Heart right ventricle (tissue), 16 donors: ENCODE results near the gene DAO. TPM values are rescaled to one million over a fixed set of nuclear protein-coding genes. Genes with fewer than 3 reads are reported as not detected.
A peak's percentile ranks its signal among the peaks of the same experiment; 100 is the strongest.
"Not testable (repeated sequence)": the region's sequence is repeated elsewhere in the genome, so short reads cannot be mapped to it uniquely, and the experiment has no call there.

Source experiments
- ATAC-seq, 8 donors: fragments of 200-7000 bp; cut with Tn5 transposase; one replicate each; pipeline ENCODE4 v1.9.1; 2020; ENCODE audit warnings: mild to moderate bottlenecking in 8 of 8, moderate library complexity in 8 of 8, moderate number of reproducible peaks in 1 of 8
- DNase-seq, 2 donors: peaks; one replicate each; pipeline ENCODE4 v3.0.0-alpha.2; 2020
- H3K27ac ChIP-seq, 10 donors: fragments of 200-600 bp; sonication (generic) in 2 of 10; one replicate each; pipeline versions ENCODE4 v1.5.0 to v1.8.0; 2020 to 2022; ENCODE audit warnings: mild to moderate bottlenecking in 3 of 10
- H3K27me3 ChIP-seq, 7 donors: fragments of 200-600 bp; one replicate each; pipeline ENCODE4 v1.8.0; 2021 to 2022; ENCODE audit warnings: mild to moderate bottlenecking in 2 of 7
- H3K36me3 ChIP-seq, 9 donors: fragments of 200-600 bp; sonication (generic) in 1 of 9; one replicate each; pipeline versions ENCODE4 v1.5.0 to v1.8.0; 2020 to 2022; ENCODE audit warnings: mild to moderate bottlenecking in 2 of 9
- H3K4me1 ChIP-seq, 9 donors: fragments of 200-600 bp; sonication (generic) in 1 of 9; one replicate each; pipeline versions ENCODE4 v1.5.0 to v1.8.0; 2020 to 2022; ENCODE audit warnings: mild to moderate bottlenecking in 4 of 9
- H3K4me3 ChIP-seq, 10 donors: fragments of 200-600 bp; sonication (generic) in 2 of 10; one replicate each; pipeline versions ENCODE4 v1.5.0 to v1.8.0; 2020 to 2022; ENCODE audit warnings: mild to moderate bottlenecking in 7 of 10, moderate library complexity in 2 of 10
- H3K9me3 ChIP-seq, 11 donors: fragments of 200-600 bp in 10 of 11; sonication (generic) in 2 of 11; one replicate each; pipeline versions ENCODE4 v1.5.0 to v1.8.0; 2013 to 2022; ENCODE audit warnings: mild to moderate bottlenecking in 2 of 11, control low read depth in 1 of 11, moderate library complexity in 1 of 11
- WGBS, 2 donors: extraction: QIAGEN DNeasy Blood & Tissue Kit; methylation state at CpG; one replicate each; pipeline ENCODE4 v1.1.7; 2013; ENCODE audit warnings: inconsistent platforms in 1 of 2; 5-methylcytosine and 5-hydroxymethylcytosine counted together
- intact Hi-C, 10 donors: fragments of 100-400 bp; cut with DNase I; formaldehyde crosslinking; loops; one replicate each; pipeline versions ENCODE4 v1.11.1 to v1.14.2; 2022
- polyA plus RNA-seq, 2 donors: library from polyadenylated mRNA; stranded (reverse); fragments of 200-250 nt; gene quantifications; one replicate each; pipeline ENCODE4 v1.2.3, GENCODE V29; 2013
- total RNA-seq, 10 donors: library from RNA; stranded (reverse); fragmentation: NEBNext Ultra II Directional in 3 of 10; extraction: Animal tissue kit (Norgen Biotek cat#: 25700) in 3 of 10; gene quantifications; one replicate each; pipeline versions ENCODE4 v1.2.1 to v1.2.4, GENCODE V29; 2021 to 2023
- TF ChIP-seq, protein P1 (sequence below), 9 donors: fragments of 200-600 bp; sonication (generic) in 2 of 9; IDR thresholded peaks; one replicate each; pipeline versions ENCODE4 v1.5.0 to v1.8.0; 2021 to 2022; ENCODE audit warnings: antibody characterized with exemption in 9 of 9, mild to moderate bottlenecking in 5 of 9, moderate library complexity in 1 of 9
- donor health status: Arrhythmogenic right ventricular cardiomyopathy.
- donor health status: ischemic (EF 13 %, LVEDD 7.1; RV severe dilation, severe dysfunction).
- donor health status: healthy with polysubstance abuse.
- donor health status: DM: no; HTN: yes; CAD: no.
- donor health status: DM: no; HTN: no; CAD: no.
- donor health status: ischemic (EF 25% LVEDD 6.9; RV normal size, moderate dysfunction).
- donor health status: ischemic (EF 25% LVEDD 5.7; RV mildly dilated, moderate dysfunction).
- donor health status: healthy.
- donor health status: DM: yes; HTN: yes; CAD: no.
- donor health status: Ischemic cardiomyopathy.
- donor health status: ischemic (EF 35%, LVEDD 5.7; RV mildly dilated, moderate dysfunction).
- donor health status: nonischemic (EF 11% LVEDD 7.7; RV severe dilation, severe dysfunction).
- donor health status: DM: yes; HTN: yes; CAD: no.
- donor health status: PGD.
- donor health status: ischemic (EF 29% LVEDD 5.4; RV normal size, mild dysfunction).
- donor health status: nonischemic (EF 23%, LVEDD 6.1; RV moderate dilation, normal function).

DAO gene
- total and polyA plus RNA-seq, 12 donors: not detected

DNA sequence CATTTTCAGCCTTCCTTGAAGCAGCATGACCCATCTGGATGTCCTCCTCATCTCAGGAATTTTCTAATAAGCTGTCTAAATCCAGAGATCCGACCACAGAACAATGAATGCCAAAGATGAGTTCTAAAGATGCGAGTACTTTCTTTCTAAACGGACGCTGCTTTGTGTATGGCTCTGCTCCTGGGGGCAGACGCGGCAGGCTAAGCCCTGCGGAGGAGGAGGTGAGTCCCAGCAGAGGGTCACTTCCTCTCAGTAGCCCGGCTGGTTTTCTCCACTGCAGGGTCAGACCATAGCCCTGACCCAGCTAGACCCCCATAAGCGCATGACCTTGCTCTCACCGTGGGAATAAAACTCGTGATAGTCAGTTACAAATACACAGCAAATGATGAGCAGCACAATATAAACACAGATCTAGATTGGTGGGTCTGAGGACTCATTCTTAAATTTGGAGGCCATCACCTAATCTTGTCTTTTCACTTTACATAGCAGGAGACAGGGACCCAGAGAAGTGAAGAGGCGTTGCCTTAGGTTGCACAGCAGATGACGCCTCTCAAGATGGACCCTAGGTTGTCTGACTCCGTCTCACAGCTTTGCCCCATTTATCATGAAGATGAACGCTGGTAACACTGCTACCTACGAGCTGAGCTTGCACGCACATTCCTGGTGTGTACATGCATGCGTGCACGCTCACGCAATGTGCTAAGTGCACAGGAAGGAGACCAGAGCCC, 39.1 kb upstream of the DAO start:
- H3K9me3 ChIP-seq: no peaks in the 10 kb centered on the region
- 58 to 61% methylated on average over 20 of the region's 20 CpGs for WGBS, 2 donors
- no peak for ATAC-seq
- H3K27me3 ChIP-seq: no peaks in the 10 kb centered on the region
- peak overlapping the region; percentile 17 to 96 (median 92) for H3K27ac ChIP-seq
- no peak for DNase-seq
- intact Hi-C loops: no loop called here
- H3K36me3 ChIP-seq: peaks cover 0 to 60% (median 4%) of the 10 kb centered on the region in 9 donors
- no peak overlapping the region for H3K4me3 ChIP-seq
- H3K4me1 ChIP-seq: peaks cover 38 to 98% (median 90%) of the 10 kb centered on the region in 9 donors
- TF ChIP-seq, protein P1, sequence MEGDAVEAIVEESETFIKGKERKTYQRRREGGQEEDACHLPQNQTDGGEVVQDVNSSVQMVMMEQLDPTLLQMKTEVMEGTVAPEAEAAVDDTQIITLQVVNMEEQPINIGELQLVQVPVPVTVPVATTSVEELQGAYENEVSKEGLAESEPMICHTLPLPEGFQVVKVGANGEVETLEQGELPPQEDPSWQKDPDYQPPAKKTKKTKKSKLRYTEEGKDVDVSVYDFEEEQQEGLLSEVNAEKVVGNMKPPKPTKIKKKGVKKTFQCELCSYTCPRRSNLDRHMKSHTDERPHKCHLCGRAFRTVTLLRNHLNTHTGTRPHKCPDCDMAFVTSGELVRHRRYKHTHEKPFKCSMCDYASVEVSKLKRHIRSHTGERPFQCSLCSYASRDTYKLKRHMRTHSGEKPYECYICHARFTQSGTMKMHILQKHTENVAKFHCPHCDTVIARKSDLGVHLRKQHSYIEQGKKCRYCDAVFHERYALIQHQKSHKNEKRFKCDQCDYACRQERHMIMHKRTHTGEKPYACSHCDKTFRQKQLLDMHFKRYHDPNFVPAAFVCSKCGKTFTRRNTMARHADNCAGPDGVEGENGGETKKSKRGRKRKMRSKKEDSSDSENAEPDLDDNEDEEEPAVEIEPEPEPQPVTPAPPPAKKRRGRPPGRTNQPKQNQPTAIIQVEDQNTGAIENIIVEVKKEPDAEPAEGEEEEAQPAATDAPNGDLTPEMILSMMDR (IDR thresholded peaks at IDR 0.05): no peak

DNA sequence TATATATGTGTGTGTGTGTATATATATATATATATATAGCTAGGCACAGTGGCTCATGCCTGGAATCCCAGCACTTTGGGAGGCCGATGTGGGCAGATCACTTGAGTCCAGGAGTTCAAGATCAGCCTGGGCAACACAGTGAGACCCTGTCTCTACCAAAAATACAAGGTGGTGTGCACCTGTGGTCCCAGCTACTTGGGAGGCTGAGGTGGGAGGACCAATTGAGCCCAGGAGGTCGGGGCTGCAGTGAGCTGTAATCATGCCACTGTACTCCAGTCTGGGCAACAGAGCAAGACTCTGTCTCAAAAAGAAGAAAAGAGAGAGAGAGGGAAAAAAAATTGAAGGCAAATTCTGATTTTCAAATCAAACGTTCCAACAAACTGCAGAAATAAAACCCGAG, 38.1 kb upstream of the DAO start:
- intact Hi-C loops, H3K27me3 ChIP-seq, DNase-seq, ATAC-seq, H3K4me3 ChIP-seq, H3K9me3 ChIP-seq: not testable (repeated sequence)
- Histone ChIP-seq H3K36me3 (peaks cover 0 to 69% (median 5%) of the 10 kb centered on the region in 9 donors), H3K4me1 (peaks cover 46 to 99% (median 91%) of the 10 kb centered on the region in 9 donors), H3K27ac (peak overlapping the region in 8 of 10 donors; percentile 33 to 95 (median 82))
- WGBS, 2 donors: 76 to 77% methylated on average over 4 of the region's 4 CpGs

DNA sequence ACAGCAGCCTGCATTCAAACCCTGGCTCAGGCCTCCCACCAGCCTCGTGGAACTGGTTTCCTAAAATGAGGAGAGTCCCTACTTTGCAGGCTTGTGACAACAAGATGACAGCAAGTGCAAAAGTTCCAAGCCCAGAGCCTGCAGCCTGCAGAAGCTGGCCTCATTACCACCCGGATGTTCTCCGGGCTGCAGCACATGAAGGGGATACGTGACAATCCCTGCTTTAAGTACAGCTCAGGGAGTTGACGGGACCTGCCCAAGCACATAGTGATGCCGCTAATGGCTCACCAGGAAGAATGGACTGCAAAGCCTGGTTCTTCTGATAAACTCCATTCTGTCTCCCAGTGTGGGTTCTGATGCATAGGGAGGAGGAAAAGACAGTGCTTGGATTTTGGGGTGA, 37.5 kb upstream of the DAO start:
- H3K9me3 ChIP-seq: no peaks in the 10 kb centered on the region
- H3K4me1 ChIP-seq: peaks cover 44 to 99% (median 91%) of the 10 kb centered on the region in 9 donors
- DNase-seq (peak in 1 of 2 donors; percentile 40), ATAC-seq (no peak)
- intact Hi-C loops: no loop called here
- H3K27me3 ChIP-seq: no peaks in the 10 kb centered on the region
- TF ChIP-seq, protein P1 (IDR thresholded peaks at IDR 0.05): no peak
- peak overlapping the region in 9 of 10 donors; percentile 16 to 95 (median 77) for H3K27ac ChIP-seq
- no peak overlapping the region for H3K4me3 ChIP-seq
- WGBS, 2 donors: 29 to 45% methylated on average over 6 of the region's 6 CpGs
- peaks cover 0 to 69% (median 6%) of the 10 kb centered on the region in 9 donors for H3K36me3 ChIP-seq

DNA sequence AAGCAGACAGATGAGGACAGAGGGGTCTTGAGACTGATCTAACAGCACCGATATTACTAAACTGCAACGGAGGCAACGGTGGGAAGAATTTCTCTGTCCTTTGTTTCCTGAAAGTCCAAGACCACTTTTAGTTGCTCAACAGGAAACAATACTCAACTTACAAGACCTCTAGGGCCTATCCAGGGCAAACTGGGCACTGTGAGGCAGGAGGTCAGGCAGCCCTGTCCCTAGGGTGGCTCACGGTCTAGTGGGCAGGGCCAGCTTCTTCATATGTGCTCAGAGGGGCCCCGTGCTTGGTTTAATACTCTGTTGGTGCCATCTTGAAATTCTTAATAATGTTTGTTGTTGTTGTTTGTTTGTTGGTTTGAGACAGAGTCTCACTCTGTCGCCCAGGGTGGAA, 36.7 kb upstream of the DAO start:
- Histone ChIP-seq H3K9me3 (no peaks in the 10 kb centered on the region), H3K4me3 (no peak overlapping the region), H3K4me1 (peaks cover 41 to 99% (median 91%) of the 10 kb centered on the region in 9 donors), H3K36me3 (peaks cover 0 to 74% (median 12%) of the 10 kb centered on the region in 9 donors), H3K27ac (peak overlapping the region in 9 of 10 donors; percentile 16 to 95 (median 77)), H3K27me3 (no peaks in the 10 kb centered on the region)
- 77 to 80% methylated on average over 6 of the region's 6 CpGs for WGBS, 2 donors
- TF ChIP-seq, protein P1 (IDR thresholded peaks at IDR 0.05): no peak
- DNase-seq (no peak), ATAC-seq (no peak)
- intact Hi-C loops: no loop called here

DNA sequence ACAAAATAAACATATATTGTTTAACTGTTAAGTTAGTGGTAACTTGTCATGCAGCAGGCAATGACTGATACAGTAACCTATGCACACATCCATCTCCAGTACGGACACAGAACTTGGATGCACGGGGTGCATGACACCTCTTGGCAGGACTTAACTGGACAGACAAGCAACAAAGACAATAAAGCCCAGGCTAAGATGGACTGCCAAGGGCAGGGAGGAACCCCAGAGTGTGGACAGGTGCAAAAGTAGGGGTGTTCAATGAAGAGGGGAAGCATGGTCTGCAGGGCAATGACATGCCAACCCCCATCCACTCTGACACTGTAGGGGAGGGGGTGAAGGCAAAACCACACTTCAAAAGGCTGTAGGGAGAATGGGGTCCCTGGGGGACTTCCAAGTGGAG, 34.2 kb upstream of the DAO start:
- DNase-seq (no peak), ATAC-seq (peak in 1 of 8 donors; percentile 14)
- Histone ChIP-seq H3K4me3 (no peak overlapping the region), H3K9me3 (no peaks in the 10 kb centered on the region), H3K27me3 (no peaks in the 10 kb centered on the region), H3K4me1 (peaks cover 21 to 94% (median 79%) of the 10 kb centered on the region in 9 donors), H3K36me3 (peaks cover 0 to 85% (median 18%) of the 10 kb centered on the region in 9 donors), H3K27ac (peak overlapping the region in 9 of 10 donors; percentile 13 to 95 (median 68))
- intact Hi-C loops: loop anchor here in 1 of 10 donors (5.0 kb wide), 1 partner anchor 118 kb away; no protein-coding TSS in a partner anchor
- WGBS, 2 donors: 55 to 71% methylated on average over 2 of the region's 2 CpGs
- TF ChIP-seq, protein P1 (IDR thresholded peaks at IDR 0.05): no peak
